Measurements from ENCODE around the gene SCAMP2. TPM values are rescaled to one million over a fixed set of nuclear protein-coding genes. Genes with fewer than 3 reads are reported as not detected.

Gene SCAMP2
- total and polyA plus RNA-seq, 5 donors from 2014 or later = 107 to 194 (median 152) TPM

DNA sequence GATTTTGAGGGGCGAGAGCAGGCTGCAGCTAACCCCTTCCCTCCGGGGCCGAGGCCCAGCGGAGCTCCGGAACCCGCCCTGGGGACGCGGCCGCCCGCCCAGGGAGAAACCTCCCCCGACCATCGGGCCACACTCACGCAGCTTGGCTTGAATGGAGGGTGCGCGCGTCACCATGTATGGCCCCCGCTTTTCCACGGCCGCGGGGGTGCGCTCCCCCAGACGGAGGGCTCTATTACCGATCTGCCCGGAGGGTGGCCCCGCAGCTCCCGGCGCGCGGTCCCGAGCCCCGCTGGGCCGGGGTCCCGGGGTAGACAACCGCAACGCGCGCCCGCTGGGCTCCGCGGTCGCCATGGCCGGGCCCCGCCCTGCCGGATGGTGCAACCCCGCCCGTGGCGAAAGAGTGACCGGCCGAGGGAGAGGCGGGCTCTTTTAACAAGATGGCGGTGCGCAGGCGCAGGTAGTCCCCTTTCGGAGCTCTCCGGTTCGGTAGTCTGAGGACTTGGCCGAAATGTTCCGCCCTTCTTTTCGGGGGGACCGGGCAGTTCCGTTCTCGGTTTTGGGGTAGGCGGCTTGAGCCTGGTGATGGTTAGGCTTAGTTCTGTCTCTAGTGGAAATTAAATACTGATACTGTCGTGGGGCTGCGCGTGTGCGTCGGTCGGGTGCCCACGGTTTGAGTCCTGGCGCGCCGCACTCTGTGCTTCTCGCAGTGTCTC lies 33.4 kb upstream of the SCAMP2 start, which contains the start of gene FAM219B:
Gene FAM219B, minus strand, starts transcription at position 402 of the 713 bp plus-strand sequence. Its CDS starts 51 bp downstream, at position 351.
- Mint-ChIP-seq H3K27me3 (no peaks in the 10 kb centered on the region), H3K4me1 (peaks cover 19 to 51% (median 36%) of the 10 kb centered on the region in 4 donors), H3K9me3 (no peaks in the 10 kb centered on the region), H3K36me3 (peaks cover 21% of the 10 kb centered on the region), H3K27ac (peak within 1 kb of the TSS; percentile 98), H3K4me3 (peak within 1 kb of the TSS; percentile 99)
- Histone ChIP-seq H3K9me3 (ENCODE audit: control insufficient read depth in 2 of 2, low read length in 2 of 2) (no peaks in the 10 kb centered on the region), H3K27me3 (ENCODE audit: control insufficient read depth, insufficient read depth, low read length) (no peaks in the 10 kb centered on the region), H3K4me1 (ENCODE audit: control insufficient read depth, insufficient read depth, low read length, poor library complexity, severe bottlenecking) (peaks cover 31% of the 10 kb centered on the region), H3K27ac (ENCODE audit: insufficient read depth, low read length, poor library complexity, severe bottlenecking) (peak within 1 kb of the TSS; percentile 80), H3K36me3 (ENCODE audit: control insufficient read depth, insufficient read depth, low read length) (peaks cover 22% of the 10 kb centered on the region), H3K4me3 (ENCODE audit: low read depth, low read length) (peak within 1 kb of the TSS; percentile 86)
- peak; percentile 72 to 79 for ATAC-seq (ENCODE audit: low read depth in 2 of 2)
- peak; percentile 69 to 79 (median 74) for DNase-seq

DNA sequence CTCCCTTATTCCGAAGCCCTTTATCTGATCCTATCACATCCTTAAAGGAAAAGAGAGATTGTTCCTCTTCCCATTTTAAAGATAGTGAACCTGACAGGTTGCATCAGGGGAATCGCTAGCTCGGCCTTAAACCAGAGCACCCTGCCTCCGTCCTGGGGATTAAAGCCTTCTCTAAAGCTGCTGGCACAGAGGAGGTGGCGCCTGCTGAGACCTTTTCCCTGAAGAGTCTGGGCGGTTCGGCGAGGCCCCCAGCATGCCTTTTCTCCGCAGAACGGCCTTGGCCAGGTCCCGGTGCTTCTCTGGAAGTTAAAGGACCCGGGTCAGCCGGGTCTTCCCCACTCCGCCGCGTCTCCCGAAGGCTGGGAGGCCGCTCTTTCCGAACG lies 32.9 kb upstream of the SCAMP2 start:
- no peaks in the 10 kb centered on the region for H3K9me3 Mint-ChIP-seq
- peak; percentile 39 to 44 for ATAC-seq (ENCODE audit: low read depth in 2 of 2)
- Histone ChIP-seq H3K4me3 (ENCODE audit: low read depth, low read length) (peak overlapping the region; percentile 86), H3K4me1 (ENCODE audit: control insufficient read depth, insufficient read depth, low read length, poor library complexity, severe bottlenecking) (peaks cover 36% of the 10 kb centered on the region), H3K27ac (ENCODE audit: insufficient read depth, low read length, poor library complexity, severe bottlenecking) (peak overlapping the region; percentile 80), H3K27me3 (ENCODE audit: control insufficient read depth, insufficient read depth, low read length) (no peaks in the 10 kb centered on the region), H3K9me3 (ENCODE audit: control insufficient read depth in 2 of 2, low read length in 2 of 2) (no peaks in the 10 kb centered on the region), H3K36me3 (ENCODE audit: control insufficient read depth, insufficient read depth, low read length) (peaks cover 22% of the 10 kb centered on the region)
- peaks cover 21 to 56% (median 39%) of the 10 kb centered on the region in 4 donors for H3K4me1 Mint-ChIP-seq
- H3K36me3 Mint-ChIP-seq = peaks cover 22% of the 10 kb centered on the region
- peak in 2 of 3 donors; percentile 27 to 51 for DNase-seq
- H3K4me3 Mint-ChIP-seq = peak overlapping the region; percentile 96 to 99 (median 99)
- H3K27ac Mint-ChIP-seq = peak overlapping the region; percentile 58 to 98 (median 93)
- H3K27me3 Mint-ChIP-seq = no peaks in the 10 kb centered on the region

DNA sequence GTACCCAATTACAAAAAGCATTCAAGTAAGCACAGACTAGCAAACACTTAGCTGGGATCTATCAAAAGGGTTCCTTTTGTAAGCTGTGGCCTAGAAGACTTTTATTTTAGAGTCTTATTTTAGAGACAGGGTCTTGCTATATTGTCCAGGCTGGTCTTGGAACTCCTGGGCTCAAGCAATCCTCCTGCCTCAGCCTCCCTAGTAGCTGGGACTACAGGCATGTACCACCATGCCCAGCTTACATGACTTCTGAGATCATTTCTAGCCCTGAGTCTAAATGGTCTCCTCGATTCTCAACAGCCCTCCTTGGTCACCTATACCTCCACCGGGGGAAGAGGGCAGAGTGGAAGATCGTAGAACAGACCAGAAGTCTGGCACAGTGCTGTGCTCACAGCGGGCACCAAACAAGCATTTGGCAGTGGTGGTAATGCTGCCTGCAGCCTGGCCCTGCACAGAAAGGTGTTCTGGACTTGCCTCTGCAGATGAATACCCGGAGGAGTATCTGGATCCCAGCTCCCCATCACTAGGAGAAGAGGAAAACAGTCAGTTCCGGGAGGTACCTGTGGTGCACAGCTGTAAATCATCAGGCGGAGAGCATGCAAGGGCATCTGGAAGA lies 31.1 kb upstream of the SCAMP2 start:
- peak overlapping the region; percentile 86 for H3K4me3 ChIP-seq (ENCODE audit: low read depth, low read length)
- DNase-seq (no peak), ATAC-seq (ENCODE audit: low read depth in 2 of 2) (no peak)
- H3K4me1 Mint-ChIP-seq = peaks cover 21 to 65% (median 41%) of the 10 kb centered on the region in 4 donors
- H3K27ac Mint-ChIP-seq = peak overlapping the region; percentile 14 to 98 (median 91)
- no peaks in the 10 kb centered on the region for H3K9me3 Mint-ChIP-seq
- no peaks in the 10 kb centered on the region for H3K27me3 ChIP-seq (ENCODE audit: control insufficient read depth, insufficient read depth, low read length)
- H3K27ac ChIP-seq (ENCODE audit: insufficient read depth, low read length, poor library complexity, severe bottlenecking) = no peak overlapping the region
- H3K9me3 ChIP-seq (ENCODE audit: control insufficient read depth in 2 of 2, low read length in 2 of 2) = no peaks in the 10 kb centered on the region
- peaks cover 33% of the 10 kb centered on the region for H3K36me3 ChIP-seq (ENCODE audit: control insufficient read depth, insufficient read depth, low read length)
- peaks cover 39% of the 10 kb centered on the region for H3K4me1 ChIP-seq (ENCODE audit: control insufficient read depth, insufficient read depth, low read length, poor library complexity, severe bottlenecking)
- peak overlapping the region; percentile 79 to 99 (median 99) for H3K4me3 Mint-ChIP-seq
- H3K36me3 Mint-ChIP-seq = peaks cover 26% of the 10 kb centered on the region
- H3K27me3 Mint-ChIP-seq = no peaks in the 10 kb centered on the region

DNA sequence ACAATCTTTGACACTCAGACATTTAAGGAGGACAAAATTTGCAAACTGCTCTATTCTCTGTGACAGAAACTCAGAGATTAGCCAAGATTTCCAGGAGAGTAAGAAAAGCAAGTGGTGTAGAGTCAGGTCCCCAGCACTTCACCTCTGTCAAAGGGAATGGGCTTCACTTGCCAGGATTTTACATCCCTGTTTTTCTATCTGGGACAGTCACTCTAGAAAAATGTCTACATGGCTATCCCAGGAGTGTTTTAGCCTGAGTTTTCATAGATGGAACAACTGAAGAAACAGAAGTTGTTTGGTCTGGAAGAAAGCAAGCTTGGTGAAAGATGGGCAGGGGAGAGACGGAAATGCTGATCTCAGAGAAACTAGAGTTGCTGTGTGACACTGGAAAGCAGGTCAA lies 30.5 kb upstream of the SCAMP2 start:
- Mint-ChIP-seq H3K27me3 (no peaks in the 10 kb centered on the region), H3K27ac (peak overlapping the region in 2 of 3 donors; percentile 12 to 98), H3K36me3 (peaks cover 26% of the 10 kb centered on the region), H3K9me3 (no peaks in the 10 kb centered on the region), H3K4me3 (peak overlapping the region; percentile 42 to 99 (median 62)), H3K4me1 (peaks cover 17 to 65% (median 38%) of the 10 kb centered on the region in 4 donors)
- no peak overlapping the region for H3K4me3 ChIP-seq (ENCODE audit: low read depth, low read length)
- ATAC-seq (ENCODE audit: low read depth in 2 of 2) = no peak
- H3K9me3 ChIP-seq (ENCODE audit: control insufficient read depth in 2 of 2, low read length in 2 of 2) = no peaks in the 10 kb centered on the region
- H3K4me1 ChIP-seq (ENCODE audit: control insufficient read depth, insufficient read depth, low read length, poor library complexity, severe bottlenecking) = peaks cover 39% of the 10 kb centered on the region
- H3K27me3 ChIP-seq (ENCODE audit: control insufficient read depth, insufficient read depth, low read length) = no peaks in the 10 kb centered on the region
- H3K27ac ChIP-seq (ENCODE audit: insufficient read depth, low read length, poor library complexity, severe bottlenecking) = no peak overlapping the region
- no peak for DNase-seq
- peaks cover 38% of the 10 kb centered on the region for H3K36me3 ChIP-seq (ENCODE audit: control insufficient read depth, insufficient read depth, low read length)

DNA sequence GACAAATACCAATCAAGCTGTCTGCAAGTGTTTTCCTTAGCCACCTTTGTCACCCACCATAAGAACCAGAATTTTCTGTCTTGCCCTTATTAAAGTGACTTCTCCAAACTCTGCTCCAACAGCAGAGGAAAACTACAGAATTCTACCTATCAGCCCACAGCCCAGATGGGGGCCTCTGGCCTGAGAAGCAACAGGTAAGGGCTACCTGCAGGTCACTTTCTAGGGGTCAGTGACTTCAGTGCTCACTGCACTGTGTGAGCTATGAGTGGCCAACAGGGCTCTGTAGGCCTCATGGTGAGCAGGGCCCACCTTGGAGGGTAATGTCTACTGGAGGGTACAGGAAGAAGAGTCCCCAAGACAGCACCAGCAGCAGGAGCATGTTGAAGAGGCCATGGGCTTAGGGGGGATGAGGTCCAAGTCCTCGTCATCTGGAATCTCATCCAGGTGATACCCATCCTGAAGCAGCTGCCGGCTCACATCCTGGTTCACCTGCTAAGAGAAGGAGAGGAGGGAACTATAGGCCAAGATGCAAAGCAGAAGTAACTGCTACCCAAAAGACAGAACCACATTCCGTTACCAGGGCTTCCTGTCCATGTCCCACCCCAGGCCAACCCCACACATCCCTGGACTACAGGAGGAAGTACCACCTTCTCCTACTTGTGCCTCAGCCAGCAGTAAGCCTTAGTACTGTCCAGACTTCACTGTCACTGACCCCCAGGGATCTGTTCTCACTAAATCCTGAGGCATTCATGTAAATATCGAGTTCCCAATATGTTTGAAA lies 29.3 kb upstream of the SCAMP2 start:
- Histone ChIP-seq H3K36me3 (ENCODE audit: control insufficient read depth, insufficient read depth, low read length) (peaks cover 46% of the 10 kb centered on the region), H3K4me1 (ENCODE audit: control insufficient read depth, insufficient read depth, low read length, poor library complexity, severe bottlenecking) (peaks cover 35% of the 10 kb centered on the region), H3K9me3 (ENCODE audit: control insufficient read depth in 2 of 2, low read length in 2 of 2) (no peaks in the 10 kb centered on the region), H3K4me3 (ENCODE audit: low read depth, low read length) (no peak overlapping the region), H3K27me3 (ENCODE audit: control insufficient read depth, insufficient read depth, low read length) (no peaks in the 10 kb centered on the region), H3K27ac (ENCODE audit: insufficient read depth, low read length, poor library complexity, severe bottlenecking) (no peak overlapping the region)
- Mint-ChIP-seq H3K4me3 (peak overlapping the region in 3 of 4 donors; percentile 39 to 66 (median 60)), H3K27me3 (no peaks in the 10 kb centered on the region), H3K9me3 (no peaks in the 10 kb centered on the region), H3K27ac (peak overlapping the region in 2 of 3 donors; percentile 77 to 84), H3K4me1 (peaks cover 17 to 65% (median 35%) of the 10 kb centered on the region in 4 donors), H3K36me3 (peaks cover 26% of the 10 kb centered on the region)
- DNase-seq (no peak), ATAC-seq (ENCODE audit: low read depth in 2 of 2) (no peak)

DNA sequence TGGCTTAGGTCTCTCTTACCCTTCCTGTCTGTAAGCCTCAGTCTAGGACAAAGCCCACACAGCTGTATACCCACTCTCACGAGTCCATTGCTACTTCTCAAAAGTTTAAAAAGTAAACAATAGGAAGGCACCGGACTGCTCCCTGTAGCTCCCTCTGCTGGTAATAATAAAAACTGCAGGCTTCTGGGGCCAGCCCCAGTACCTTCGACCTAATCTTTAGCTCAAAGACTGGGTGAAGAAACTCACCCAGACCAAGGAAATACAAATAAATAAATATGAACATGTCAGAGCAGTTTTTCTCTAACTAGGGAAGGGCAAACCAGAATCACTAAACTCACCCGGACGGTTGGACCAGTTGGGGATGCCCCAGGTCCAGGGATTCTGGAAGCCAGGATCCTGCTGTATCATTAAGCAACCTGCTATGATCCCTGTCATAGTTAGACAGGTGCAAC lies 28.5 kb upstream of the SCAMP2 start:
- Mint-ChIP-seq H3K4me3 (peak overlapping the region in 2 of 4 donors; percentile 60 to 83), H3K27ac (peak overlapping the region; percentile 55 to 86 (median 84)), H3K4me1 (peaks cover 17 to 63% (median 29%) of the 10 kb centered on the region in 4 donors), H3K27me3 (no peaks in the 10 kb centered on the region), H3K9me3 (no peaks in the 10 kb centered on the region), H3K36me3 (peaks cover 28% of the 10 kb centered on the region)
- peaks cover 30% of the 10 kb centered on the region for H3K4me1 ChIP-seq (ENCODE audit: control insufficient read depth, insufficient read depth, low read length, poor library complexity, severe bottlenecking)
- H3K9me3 ChIP-seq (ENCODE audit: control insufficient read depth in 2 of 2, low read length in 2 of 2) = no peaks in the 10 kb centered on the region
- peak; percentile 57 to 63 for ATAC-seq (ENCODE audit: low read depth in 2 of 2)
- H3K27me3 ChIP-seq (ENCODE audit: control insufficient read depth, insufficient read depth, low read length) = no peaks in the 10 kb centered on the region
- H3K27ac ChIP-seq (ENCODE audit: insufficient read depth, low read length, poor library complexity, severe bottlenecking) = peak overlapping the region; percentile 44
- peak; percentile 53 to 77 (median 74) for DNase-seq
- H3K36me3 ChIP-seq (ENCODE audit: control insufficient read depth, insufficient read depth, low read length) = peaks cover 53% of the 10 kb centered on the region
- peak overlapping the region; percentile 13 for H3K4me3 ChIP-seq (ENCODE audit: low read depth, low read length)

DNA sequence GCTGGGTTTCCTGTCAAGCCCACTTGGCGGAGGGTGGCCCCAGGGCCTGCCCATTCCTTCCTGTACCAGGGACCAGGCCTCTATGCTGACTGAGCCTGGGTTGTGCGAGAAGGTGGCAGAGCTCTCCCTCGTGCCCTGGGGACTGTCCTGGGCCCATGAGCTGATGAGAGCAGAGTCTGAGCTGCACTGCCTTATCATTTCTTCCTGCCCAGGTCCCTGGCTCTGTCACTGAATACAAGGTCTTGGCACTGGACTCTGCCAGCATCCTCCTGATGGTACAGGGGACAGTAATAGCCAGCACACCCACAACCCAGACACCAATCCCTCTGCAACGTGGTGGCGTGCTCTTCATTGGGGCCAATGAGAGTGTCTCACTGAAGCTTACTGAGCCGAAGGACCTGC lies 24.1 kb upstream of the SCAMP2 start:
- no peak overlapping the region for H3K4me3 ChIP-seq (ENCODE audit: low read depth, low read length)
- Mint-ChIP-seq H3K4me3 (no peak overlapping the region), H3K27me3 (no peaks in the 10 kb centered on the region), H3K36me3 (peaks cover 30% of the 10 kb centered on the region), H3K9me3 (no peaks in the 10 kb centered on the region), H3K4me1 (peaks cover 17 to 64% (median 24%) of the 10 kb centered on the region in 4 donors), H3K27ac (peak overlapping the region in 2 of 3 donors; percentile 23 to 82)
- H3K36me3 ChIP-seq (ENCODE audit: control insufficient read depth, insufficient read depth, low read length) = peaks cover 39% of the 10 kb centered on the region
- H3K27ac ChIP-seq (ENCODE audit: insufficient read depth, low read length, poor library complexity, severe bottlenecking) = peak overlapping the region; percentile 37
- H3K27me3 ChIP-seq (ENCODE audit: control insufficient read depth, insufficient read depth, low read length) = no peaks in the 10 kb centered on the region
- no peak for DNase-seq
- no peak for ATAC-seq (ENCODE audit: low read depth in 2 of 2)
- no peaks in the 10 kb centered on the region for H3K9me3 ChIP-seq (ENCODE audit: control insufficient read depth in 2 of 2, low read length in 2 of 2)
- peaks cover 39% of the 10 kb centered on the region for H3K4me1 ChIP-seq (ENCODE audit: control insufficient read depth, insufficient read depth, low read length, poor library complexity, severe bottlenecking)
